ENCODE data around the gene TMUB1.

DNA sequence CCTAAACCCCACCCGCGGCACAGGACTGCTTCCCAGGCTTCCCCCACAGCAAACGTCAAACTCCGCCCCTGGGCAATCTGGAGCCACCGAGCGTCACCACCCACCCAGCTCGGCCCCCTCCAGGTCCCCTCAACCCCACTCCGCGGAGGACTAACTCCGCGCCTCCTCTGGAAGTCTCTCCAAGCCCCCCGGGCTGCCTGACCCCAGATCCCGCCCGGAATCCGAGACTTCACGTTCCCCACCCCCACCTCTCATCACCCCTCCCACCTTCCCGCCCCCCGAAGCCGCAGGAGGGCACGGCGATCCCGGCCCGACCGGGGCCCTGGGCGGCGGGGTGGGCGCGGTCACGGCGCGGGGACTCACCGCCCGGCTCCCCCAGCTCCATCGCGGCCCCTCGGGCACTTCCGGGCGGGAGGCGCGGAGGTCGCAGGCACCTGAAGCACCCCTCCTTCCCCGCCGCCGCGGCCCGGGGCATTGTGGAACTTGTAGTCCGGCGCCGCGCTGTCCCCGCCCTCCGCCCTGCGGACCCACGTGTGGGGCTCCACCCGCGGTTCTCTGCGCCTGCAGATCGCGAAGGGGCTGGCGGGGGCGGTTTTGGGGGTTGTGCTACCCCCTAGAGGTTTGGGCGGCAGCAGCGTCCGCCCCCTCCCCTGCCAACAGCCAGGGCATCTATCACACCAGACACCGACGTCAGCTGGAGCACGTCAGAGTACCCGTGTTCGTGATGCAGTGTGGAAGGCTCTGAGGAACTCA lies at the start of gene TMUB1:
- TF ChIP-seq, protein P1, sequence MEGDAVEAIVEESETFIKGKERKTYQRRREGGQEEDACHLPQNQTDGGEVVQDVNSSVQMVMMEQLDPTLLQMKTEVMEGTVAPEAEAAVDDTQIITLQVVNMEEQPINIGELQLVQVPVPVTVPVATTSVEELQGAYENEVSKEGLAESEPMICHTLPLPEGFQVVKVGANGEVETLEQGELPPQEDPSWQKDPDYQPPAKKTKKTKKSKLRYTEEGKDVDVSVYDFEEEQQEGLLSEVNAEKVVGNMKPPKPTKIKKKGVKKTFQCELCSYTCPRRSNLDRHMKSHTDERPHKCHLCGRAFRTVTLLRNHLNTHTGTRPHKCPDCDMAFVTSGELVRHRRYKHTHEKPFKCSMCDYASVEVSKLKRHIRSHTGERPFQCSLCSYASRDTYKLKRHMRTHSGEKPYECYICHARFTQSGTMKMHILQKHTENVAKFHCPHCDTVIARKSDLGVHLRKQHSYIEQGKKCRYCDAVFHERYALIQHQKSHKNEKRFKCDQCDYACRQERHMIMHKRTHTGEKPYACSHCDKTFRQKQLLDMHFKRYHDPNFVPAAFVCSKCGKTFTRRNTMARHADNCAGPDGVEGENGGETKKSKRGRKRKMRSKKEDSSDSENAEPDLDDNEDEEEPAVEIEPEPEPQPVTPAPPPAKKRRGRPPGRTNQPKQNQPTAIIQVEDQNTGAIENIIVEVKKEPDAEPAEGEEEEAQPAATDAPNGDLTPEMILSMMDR (IDR thresholded peaks at IDR 0.05; ENCODE audit: low read length) = no peak
- TF ChIP-seq EZH2 (IDR thresholded peaks at IDR 0.05; ENCODE audit: borderline replicate concordance, low read length) = no peak
